Osteocyte (in vitro differentiated cells): ENCODE measurements around the gene VIPR1. TPM values are rescaled to one million over a fixed set of nuclear protein-coding genes. Genes with fewer than 3 reads are reported as not detected.

Experiments used
- DNase-seq: peaks from one replicate; pipeline ENCODE4 v3.0.0; 2021; ENCODE audit warnings: mixed read lengths; ENCODE audit not compliant: unreplicated experiment; ENCODE audit errors: extremely low spot score
- H3K27ac Mint-ChIP-seq: one replicate; pipeline ENCODE4 v1.8.0; 2021; ENCODE audit warnings: mild to moderate bottlenecking, mixed read lengths; ENCODE audit not compliant: unreplicated experiment
- H3K27me3 Mint-ChIP-seq: one replicate; pipeline ENCODE4 v1.8.0; 2021; ENCODE audit warnings: mixed read lengths; ENCODE audit not compliant: unreplicated experiment
- H3K36me3 Mint-ChIP-seq: one replicate; pipeline ENCODE4 v1.8.0; 2021; ENCODE audit warnings: mixed read lengths; ENCODE audit not compliant: unreplicated experiment
- H3K4me1 Mint-ChIP-seq: one replicate; pipeline ENCODE4 v1.8.0; 2021; ENCODE audit warnings: mixed read lengths; ENCODE audit not compliant: unreplicated experiment
- H3K4me3 Mint-ChIP-seq: one replicate; pipeline ENCODE4 v1.8.0; 2021; ENCODE audit warnings: mild to moderate bottlenecking, moderate library complexity, mixed read lengths; ENCODE audit not compliant: unreplicated experiment
- H3K9me3 Mint-ChIP-seq: one replicate; pipeline ENCODE4 v1.8.0; 2021; ENCODE audit warnings: mixed read lengths; ENCODE audit not compliant: unreplicated experiment
- long read RNA-seq: library from polyadenylated mRNA; unstranded; transcript quantifications from one replicate; pipeline ENCODE4 v2.0.0, GENCODE V29; 2021
- total RNA-seq: library from RNA; stranded (reverse); gene quantifications from 2 replicates; pipeline ENCODE4 v1.2.1, GENCODE V29; 2021
- TF ChIP-seq, protein P1 (sequence below): fragments of 200-600 bp; sonication (generic); IDR thresholded peaks from 2 replicates; pipeline ENCODE4 v1.5.0; 2021; ENCODE audit warnings: antibody characterized with exemption, mild to moderate bottlenecking, moderate library complexity

Gene VIPR1, protein sequence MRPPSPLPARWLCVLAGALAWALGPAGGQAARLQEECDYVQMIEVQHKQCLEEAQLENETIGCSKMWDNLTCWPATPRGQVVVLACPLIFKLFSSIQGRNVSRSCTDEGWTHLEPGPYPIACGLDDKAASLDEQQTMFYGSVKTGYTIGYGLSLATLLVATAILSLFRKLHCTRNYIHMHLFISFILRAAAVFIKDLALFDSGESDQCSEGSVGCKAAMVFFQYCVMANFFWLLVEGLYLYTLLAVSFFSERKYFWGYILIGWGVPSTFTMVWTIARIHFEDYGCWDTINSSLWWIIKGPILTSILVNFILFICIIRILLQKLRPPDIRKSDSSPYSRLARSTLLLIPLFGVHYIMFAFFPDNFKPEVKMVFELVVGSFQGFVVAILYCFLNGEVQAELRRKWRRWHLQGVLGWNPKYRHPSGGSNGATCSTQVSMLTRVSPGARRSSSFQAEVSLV
- total RNA-seq: 8.9 and 9.2 TPM in 2 replicates
- long read RNA-seq, partial matches to known transcripts: 0 of 3 reads
- long read RNA-seq, other reads (novel, unspliced or antisense): 3 of 3 reads

DNA sequence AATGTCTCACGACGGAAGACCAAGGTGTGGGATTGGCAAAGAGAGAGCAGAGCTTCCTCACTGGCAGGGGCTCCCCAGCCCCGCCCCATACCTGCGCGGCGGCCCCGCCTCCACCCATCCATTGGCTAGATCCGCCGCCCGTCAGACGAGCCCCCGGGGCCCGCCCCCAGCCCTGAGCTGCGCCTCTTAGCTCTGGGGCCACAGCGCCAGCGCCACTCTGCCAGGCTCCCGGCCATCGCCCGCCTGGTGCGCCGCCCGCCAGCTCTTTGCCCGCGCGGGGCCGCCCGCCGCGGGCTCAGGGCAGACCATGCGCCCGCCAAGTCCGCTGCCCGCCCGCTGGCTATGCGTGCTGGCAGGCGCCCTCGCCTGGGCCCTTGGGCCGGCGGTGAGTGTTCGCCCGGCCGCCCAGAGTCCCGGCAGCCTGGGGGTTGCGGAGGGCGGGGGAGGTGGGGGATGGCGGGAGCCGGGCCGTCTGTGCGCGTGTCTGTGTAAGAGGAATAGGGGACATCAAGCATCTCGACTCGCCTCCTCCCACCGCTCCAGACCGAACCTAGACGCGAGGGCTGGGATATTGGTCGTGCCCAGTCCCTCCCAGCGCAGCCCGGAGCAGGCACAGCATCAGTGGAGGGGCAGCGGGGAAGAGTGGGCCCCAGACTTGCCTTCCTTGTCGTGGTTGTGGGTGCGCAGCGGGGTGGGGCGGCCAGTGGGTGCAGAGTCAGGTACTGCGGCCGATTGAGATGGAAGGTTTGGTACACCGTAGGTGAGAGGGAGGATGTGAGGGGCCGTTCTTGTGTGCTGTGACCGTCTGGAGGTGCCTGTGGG is at the start of gene VIPR1:
Gene VIPR1 (plus strand): TSS at position 215 of the 822 bp plus-strand sequence. CDS start 93 bp downstream, at position 308.
- H3K4me1 Mint-ChIP-seq: peaks cover 27% of the 10 kb centered on the region
- DNase-seq: peak; percentile 84
- peak within 1 kb of the TSS; percentile 73 for H3K4me3 Mint-ChIP-seq
- H3K27me3 Mint-ChIP-seq: peaks cover 35% of the 10 kb centered on the region
- no peaks in the 10 kb centered on the region for H3K36me3 Mint-ChIP-seq
- peak within 1 kb of the TSS; percentile 34 for H3K27ac Mint-ChIP-seq
- TF ChIP-seq, protein P1, sequence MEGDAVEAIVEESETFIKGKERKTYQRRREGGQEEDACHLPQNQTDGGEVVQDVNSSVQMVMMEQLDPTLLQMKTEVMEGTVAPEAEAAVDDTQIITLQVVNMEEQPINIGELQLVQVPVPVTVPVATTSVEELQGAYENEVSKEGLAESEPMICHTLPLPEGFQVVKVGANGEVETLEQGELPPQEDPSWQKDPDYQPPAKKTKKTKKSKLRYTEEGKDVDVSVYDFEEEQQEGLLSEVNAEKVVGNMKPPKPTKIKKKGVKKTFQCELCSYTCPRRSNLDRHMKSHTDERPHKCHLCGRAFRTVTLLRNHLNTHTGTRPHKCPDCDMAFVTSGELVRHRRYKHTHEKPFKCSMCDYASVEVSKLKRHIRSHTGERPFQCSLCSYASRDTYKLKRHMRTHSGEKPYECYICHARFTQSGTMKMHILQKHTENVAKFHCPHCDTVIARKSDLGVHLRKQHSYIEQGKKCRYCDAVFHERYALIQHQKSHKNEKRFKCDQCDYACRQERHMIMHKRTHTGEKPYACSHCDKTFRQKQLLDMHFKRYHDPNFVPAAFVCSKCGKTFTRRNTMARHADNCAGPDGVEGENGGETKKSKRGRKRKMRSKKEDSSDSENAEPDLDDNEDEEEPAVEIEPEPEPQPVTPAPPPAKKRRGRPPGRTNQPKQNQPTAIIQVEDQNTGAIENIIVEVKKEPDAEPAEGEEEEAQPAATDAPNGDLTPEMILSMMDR: no peak
- H3K9me3 Mint-ChIP-seq: no peaks in the 10 kb centered on the region

DNA sequence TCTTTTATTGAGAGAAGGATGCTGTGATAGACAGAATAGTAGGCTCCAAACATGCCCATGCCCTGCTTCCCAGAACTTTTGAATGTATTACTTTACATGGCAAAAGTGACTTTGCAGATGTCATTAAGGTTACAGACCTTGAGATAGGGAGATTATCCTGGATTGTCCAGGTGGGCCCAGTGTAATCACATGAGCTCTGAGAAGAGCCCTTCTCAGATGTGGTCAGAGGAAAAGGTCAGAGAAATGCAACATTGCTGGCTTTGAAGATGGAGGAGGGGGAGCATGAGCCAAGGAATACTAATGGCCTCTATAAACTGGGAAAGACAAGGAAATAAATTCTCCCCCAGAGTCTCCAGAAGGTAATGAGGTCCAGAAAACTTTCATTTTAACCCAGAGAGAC is 46.2 kb upstream of the VIPR1 start:
- Mint-ChIP-seq H3K27me3 (peaks cover 36% of the 10 kb centered on the region), H3K4me1 (peaks cover 5% of the 10 kb centered on the region), H3K27ac (no peak overlapping the region), H3K9me3 (no peaks in the 10 kb centered on the region), H3K4me3 (no peak overlapping the region), H3K36me3 (no peaks in the 10 kb centered on the region)
- peak; percentile 5 for DNase-seq
- TF ChIP-seq, protein P1: no peak

DNA sequence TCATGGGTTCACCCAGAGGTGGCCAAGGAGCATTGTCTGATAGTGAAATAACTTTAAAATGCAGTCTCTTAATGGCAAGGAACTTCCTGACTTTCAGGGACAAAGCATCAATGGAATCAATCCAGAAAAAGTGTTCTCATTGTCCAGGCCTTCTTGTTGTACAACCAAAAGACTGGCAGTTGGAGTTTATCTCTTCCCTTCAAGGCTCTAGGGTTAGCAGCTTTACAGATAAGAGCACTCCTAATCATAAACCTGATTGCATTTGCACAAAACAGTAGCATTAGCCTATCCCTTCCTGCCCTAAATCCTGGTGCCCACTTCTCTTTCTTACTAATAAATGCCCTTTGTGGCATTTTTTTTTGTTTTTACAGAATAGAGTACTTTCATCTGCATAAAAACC is 43.3 kb upstream of the VIPR1 start:
- no peak overlapping the region for H3K27ac Mint-ChIP-seq
- no peak overlapping the region for H3K4me3 Mint-ChIP-seq
- TF ChIP-seq, protein P1: no peak
- peaks cover 36% of the 10 kb centered on the region for H3K27me3 Mint-ChIP-seq
- H3K9me3 Mint-ChIP-seq: no peaks in the 10 kb centered on the region
- no peaks in the 10 kb centered on the region for H3K36me3 Mint-ChIP-seq
- H3K4me1 Mint-ChIP-seq: no peaks in the 10 kb centered on the region
- no peak for DNase-seq

DNA sequence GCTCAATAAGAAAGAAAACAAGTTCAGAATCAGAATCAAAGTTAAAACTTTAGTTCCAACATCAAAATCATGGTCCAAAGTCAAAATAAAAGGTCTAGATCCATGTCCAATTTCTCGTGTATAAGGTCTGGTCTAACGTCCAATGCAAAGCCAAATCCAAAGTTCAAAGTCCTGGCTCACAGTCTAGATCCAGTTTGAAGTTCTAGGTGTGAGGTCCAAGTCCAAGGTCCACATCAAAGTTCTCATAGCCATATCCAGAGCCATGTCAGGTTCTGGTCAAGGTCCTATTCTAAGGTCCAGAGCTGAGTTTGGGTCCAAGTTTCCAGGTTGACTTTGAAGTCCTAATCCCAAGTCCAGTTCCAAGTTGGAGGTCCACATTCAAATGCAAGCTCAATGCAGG is 40.7 kb upstream of the VIPR1 start:
- no peaks in the 10 kb centered on the region for H3K36me3 Mint-ChIP-seq
- no peak overlapping the region for H3K4me3 Mint-ChIP-seq
- peaks cover 21% of the 10 kb centered on the region for H3K27me3 Mint-ChIP-seq
- H3K4me1 Mint-ChIP-seq: no peaks in the 10 kb centered on the region
- no peak for DNase-seq
- TF ChIP-seq, protein P1: no peak
- no peaks in the 10 kb centered on the region for H3K9me3 Mint-ChIP-seq
- H3K27ac Mint-ChIP-seq: no peak overlapping the region

DNA sequence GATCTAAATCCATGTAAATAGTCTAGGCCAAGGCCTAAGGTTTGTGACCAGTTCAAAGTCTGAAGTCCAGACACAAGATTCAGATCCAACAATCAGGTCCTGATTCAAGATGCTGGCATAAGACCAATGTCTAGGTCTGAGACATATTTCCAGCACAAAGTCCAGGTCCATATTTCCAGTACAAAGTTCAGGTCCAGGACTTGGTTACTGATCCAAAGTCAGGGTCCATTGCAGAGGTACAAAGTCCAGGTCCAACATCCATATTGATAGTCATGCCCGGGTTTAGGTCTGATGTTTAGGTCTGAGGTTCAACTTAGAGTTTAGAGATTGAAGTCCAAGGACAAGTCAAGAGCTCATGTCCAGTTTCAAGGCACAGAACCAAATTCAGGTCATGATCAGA is 39.4 kb upstream of the VIPR1 start:
- no peak for DNase-seq
- H3K27me3 Mint-ChIP-seq: peaks cover 20% of the 10 kb centered on the region
- H3K36me3 Mint-ChIP-seq: no peaks in the 10 kb centered on the region
- no peak overlapping the region for H3K4me3 Mint-ChIP-seq
- H3K4me1 Mint-ChIP-seq: no peaks in the 10 kb centered on the region
- TF ChIP-seq, protein P1: no peak
- H3K27ac Mint-ChIP-seq: no peak overlapping the region
- no peaks in the 10 kb centered on the region for H3K9me3 Mint-ChIP-seq
